ENCODE data around the gene NOCT.

Gene NOCT

DNA sequence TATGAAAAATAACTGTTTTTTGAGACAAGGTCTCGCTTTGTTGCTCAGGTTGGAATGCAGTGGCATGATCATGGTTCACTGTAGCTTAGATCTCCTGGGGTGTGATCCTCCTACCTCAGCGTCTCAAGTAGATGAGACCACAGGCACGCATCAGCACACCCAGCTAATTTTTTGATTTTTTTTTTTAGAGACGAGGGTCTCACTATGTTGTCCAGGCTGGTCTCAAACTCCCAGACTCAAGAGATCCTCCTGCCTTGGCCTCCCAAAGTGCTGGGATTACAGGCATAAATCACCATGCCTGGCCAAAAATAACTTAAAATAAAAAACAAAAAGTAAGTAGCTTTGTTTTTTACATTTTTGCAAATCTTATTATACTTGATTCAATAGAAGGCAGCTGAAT, 63.3 kb downstream of the NOCT start:
- no peak for DNase-seq (ENCODE audit: low read depth, low spot score)
- no peaks in the 10 kb centered on the region for H3K27me3 ChIP-seq (ENCODE audit: control insufficient read depth, insufficient read depth, low read length)
- no CpG with 5 or more reads among the region's 4 CpGs for WGBS (ENCODE audit: insufficient coverage, insufficient read length)
- H3K27ac ChIP-seq (ENCODE audit: low read length) = no peak overlapping the region
- no peaks in the 10 kb centered on the region for H3K4me1 ChIP-seq (ENCODE audit: control insufficient read depth, insufficient read depth, low read length)
- no peak overlapping the region for H3K4me3 ChIP-seq (ENCODE audit: low read length)
- no peaks in the 10 kb centered on the region for H3K9me3 ChIP-seq (ENCODE audit: control insufficient read depth, insufficient read depth, low read length)
- H3K36me3 ChIP-seq (ENCODE audit: control insufficient read depth, insufficient read depth, low read length) = no peaks in the 10 kb centered on the region

DNA sequence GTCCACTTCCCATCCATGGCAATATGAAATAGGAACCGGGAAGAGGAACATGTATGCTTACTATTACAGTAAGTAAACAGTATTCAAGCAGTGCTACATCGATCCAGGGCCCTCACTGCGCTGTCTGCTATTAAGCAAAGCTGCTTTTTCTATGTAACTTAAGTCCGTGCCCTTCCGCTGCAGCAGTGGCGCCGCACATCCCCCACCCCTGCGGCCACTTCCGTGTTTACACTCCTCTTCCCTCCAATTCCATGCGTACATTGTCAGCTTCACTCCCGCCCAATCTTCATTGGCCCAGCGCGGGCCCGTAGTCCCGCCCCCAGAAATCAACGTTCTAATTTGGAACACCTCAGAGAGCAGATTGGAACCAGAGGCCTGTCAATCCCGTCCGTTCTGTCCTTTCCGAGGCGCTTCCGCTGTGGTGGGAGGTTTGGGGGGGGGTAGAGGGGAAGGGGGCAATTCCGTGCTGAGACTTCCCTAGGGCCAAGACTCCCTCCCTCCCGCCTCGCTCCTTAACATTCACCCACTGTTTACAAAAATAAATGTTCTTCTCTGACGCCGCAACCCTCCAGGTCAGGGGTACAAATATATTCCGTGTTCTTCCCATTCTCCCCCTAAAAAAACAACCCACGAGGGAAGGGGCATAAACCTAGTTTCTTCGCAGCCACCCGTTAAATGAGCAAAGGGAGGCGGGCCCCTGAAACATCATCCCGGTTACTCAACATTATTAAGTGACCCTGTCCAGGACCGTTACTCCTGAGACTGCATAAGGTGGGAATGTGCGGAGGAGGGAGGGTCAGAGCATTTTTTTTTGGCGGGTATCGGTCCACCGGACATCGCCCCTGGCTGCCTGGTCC, 67.4 kb downstream of the NOCT start:
- Histone ChIP-seq H3K9me3 (ENCODE audit: control insufficient read depth, insufficient read depth, low read length) (no peaks in the 10 kb centered on the region), H3K36me3 (ENCODE audit: control insufficient read depth, insufficient read depth, low read length) (no peaks in the 10 kb centered on the region), H3K27me3 (ENCODE audit: control insufficient read depth, insufficient read depth, low read length) (no peaks in the 10 kb centered on the region), H3K4me1 (ENCODE audit: control insufficient read depth, insufficient read depth, low read length) (no peaks in the 10 kb centered on the region), H3K27ac (ENCODE audit: low read length) (no peak overlapping the region), H3K4me3 (ENCODE audit: low read length) (peak overlapping the region; percentile 88; the same call in 1 of the 2 replicates)
- no CpG with 5 or more reads among the region's 38 CpGs for WGBS (ENCODE audit: insufficient coverage, insufficient read length)
- DNase-seq (ENCODE audit: low read depth, low spot score) = peak; percentile 91

DNA sequence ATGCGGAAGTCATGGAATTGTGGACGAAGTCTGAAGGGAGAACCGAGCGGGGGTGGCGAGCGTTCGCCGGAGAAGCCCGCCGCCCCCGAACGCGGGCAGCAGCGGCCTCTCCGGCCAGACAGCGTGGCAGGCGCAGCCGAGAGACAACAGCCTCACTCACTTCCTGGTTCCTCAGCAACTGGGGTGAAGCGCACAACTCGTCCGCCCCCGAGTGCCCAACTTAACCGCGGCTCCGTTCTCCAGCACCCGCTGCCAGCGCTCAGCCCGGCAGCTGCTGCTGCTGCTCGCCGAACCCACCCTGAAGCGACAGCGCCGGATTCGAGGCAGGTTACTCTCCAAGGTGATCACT, 68.0 kb downstream of the NOCT start:
- no peak for DNase-seq (ENCODE audit: low read depth, low spot score)
- WGBS (ENCODE audit: insufficient coverage, insufficient read length) = no CpG with 5 or more reads among the region's 34 CpGs
- peak overlapping the region; percentile 88 for H3K4me3 ChIP-seq (ENCODE audit: low read length)
- H3K4me1 ChIP-seq (ENCODE audit: control insufficient read depth, insufficient read depth, low read length) = no peaks in the 10 kb centered on the region
- H3K36me3 ChIP-seq (ENCODE audit: control insufficient read depth, insufficient read depth, low read length) = no peaks in the 10 kb centered on the region
- H3K27ac ChIP-seq (ENCODE audit: low read length) = no peak overlapping the region
- no peaks in the 10 kb centered on the region for H3K9me3 ChIP-seq (ENCODE audit: control insufficient read depth, insufficient read depth, low read length)
- no peaks in the 10 kb centered on the region for H3K27me3 ChIP-seq (ENCODE audit: control insufficient read depth, insufficient read depth, low read length)

DNA sequence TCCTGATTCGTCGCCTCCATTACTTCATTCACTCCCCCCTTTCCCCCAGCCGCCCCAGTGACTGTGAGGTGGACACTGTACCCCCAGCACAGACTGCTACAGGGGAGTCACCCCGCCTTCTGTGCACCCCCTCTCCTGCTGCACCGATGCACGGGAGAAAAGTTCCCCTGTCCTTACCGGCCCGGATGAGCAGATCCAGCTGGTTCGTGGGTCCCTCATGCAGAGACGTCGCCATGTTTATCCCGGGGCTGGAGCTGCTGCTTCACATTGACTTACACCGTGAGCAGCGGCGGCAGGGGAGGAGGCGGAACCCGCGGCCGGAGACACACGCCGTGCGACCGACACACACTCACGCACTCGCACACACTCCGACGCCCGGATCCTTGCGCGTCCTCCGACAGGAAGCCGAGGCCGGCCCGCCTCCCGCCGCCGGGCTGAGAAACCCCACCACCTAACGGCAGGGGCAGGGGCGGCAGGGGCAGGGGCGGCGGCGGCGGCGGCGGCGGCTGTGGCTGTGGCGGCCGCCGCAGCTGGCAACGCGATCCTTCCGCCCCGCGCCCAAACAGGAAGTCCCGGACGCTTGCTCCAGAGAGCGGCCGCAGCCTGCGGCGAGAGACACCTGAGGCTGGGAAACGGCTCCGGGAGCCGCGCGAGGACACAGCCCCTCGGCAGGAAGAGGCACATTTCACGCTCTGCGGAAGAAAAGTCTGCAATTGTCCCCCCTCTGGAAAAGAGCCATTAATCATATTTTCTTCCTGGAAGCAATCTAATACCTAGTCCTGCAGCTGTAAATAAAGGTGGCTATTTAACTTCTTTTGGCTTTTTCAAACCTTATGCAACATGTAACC, 68.6 kb downstream of the NOCT start:
- Histone ChIP-seq H3K4me3 (ENCODE audit: low read length) (peak overlapping the region; percentile 88), H3K27ac (ENCODE audit: low read length) (no peak overlapping the region), H3K27me3 (ENCODE audit: control insufficient read depth, insufficient read depth, low read length) (no peaks in the 10 kb centered on the region), H3K4me1 (ENCODE audit: control insufficient read depth, insufficient read depth, low read length) (no peaks in the 10 kb centered on the region), H3K9me3 (ENCODE audit: control insufficient read depth, insufficient read depth, low read length) (no peaks in the 10 kb centered on the region), H3K36me3 (ENCODE audit: control insufficient read depth, insufficient read depth, low read length) (no peaks in the 10 kb centered on the region)
- DNase-seq (ENCODE audit: low read depth, low spot score) = peak; percentile 71
- no CpG with 5 or more reads among the region's 68 CpGs for WGBS (ENCODE audit: insufficient coverage, insufficient read length)

DNA sequence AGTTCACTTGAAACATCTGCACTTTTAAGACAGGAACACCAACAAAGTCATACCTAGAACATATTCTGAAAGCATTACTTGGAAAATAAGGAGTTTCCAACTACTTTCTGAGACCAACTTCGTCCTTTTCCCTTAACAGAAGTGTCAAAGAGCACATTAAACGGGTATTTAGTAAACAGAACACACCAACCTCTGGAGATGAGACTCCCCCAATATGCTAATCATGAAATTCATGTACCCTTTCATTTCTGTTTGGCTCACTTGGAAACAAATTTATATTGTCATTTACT, 69.2 kb downstream of the NOCT start:
- H3K36me3 ChIP-seq (ENCODE audit: control insufficient read depth, insufficient read depth, low read length) = no peaks in the 10 kb centered on the region
- WGBS (ENCODE audit: insufficient coverage, insufficient read length) = no CpG with 5 or more reads among the region's 2 CpGs
- H3K27me3 ChIP-seq (ENCODE audit: control insufficient read depth, insufficient read depth, low read length) = no peaks in the 10 kb centered on the region
- DNase-seq (ENCODE audit: low read depth, low spot score) = no peak
- H3K9me3 ChIP-seq (ENCODE audit: control insufficient read depth, insufficient read depth, low read length) = no peaks in the 10 kb centered on the region
- H3K4me1 ChIP-seq (ENCODE audit: control insufficient read depth, insufficient read depth, low read length) = no peaks in the 10 kb centered on the region
- peak overlapping the region; percentile 88; the same call in 1 of the 2 replicates for H3K4me3 ChIP-seq (ENCODE audit: low read length)
- H3K27ac ChIP-seq (ENCODE audit: low read length) = no peak overlapping the region

DNA sequence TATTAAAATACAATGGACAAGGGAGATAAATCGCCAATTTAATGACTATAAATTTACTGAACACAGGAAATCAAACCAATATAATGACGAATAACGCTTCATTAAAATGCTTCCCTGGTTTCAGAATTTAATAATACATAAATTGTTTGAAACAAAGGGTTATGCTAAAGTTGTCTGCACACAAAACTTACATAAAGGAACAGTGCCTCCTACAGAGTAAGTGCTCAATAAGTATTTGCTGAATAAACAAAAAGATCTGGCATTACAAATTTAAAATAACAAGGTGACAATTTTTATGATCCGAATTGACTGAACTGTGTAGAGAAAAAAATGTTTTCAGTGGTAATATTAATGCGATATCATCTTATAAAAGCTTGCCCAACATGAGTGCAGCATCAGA, 69.6 kb downstream of the NOCT start:
- no peaks in the 10 kb centered on the region for H3K9me3 ChIP-seq (ENCODE audit: control insufficient read depth, insufficient read depth, low read length)
- no peak overlapping the region for H3K4me3 ChIP-seq (ENCODE audit: low read length)
- no peaks in the 10 kb centered on the region for H3K27me3 ChIP-seq (ENCODE audit: control insufficient read depth, insufficient read depth, low read length)
- no peak for DNase-seq (ENCODE audit: low read depth, low spot score)
- no peaks in the 10 kb centered on the region for H3K4me1 ChIP-seq (ENCODE audit: control insufficient read depth, insufficient read depth, low read length)
- H3K36me3 ChIP-seq (ENCODE audit: control insufficient read depth, insufficient read depth, low read length) = no peaks in the 10 kb centered on the region
- whole genome bisulfite sequencing (ENCODE audit: insufficient coverage, insufficient read length) = no CpG with 5 or more reads among the region's 5 CpGs
- H3K27ac ChIP-seq (ENCODE audit: low read length) = no peak overlapping the region

DNA sequence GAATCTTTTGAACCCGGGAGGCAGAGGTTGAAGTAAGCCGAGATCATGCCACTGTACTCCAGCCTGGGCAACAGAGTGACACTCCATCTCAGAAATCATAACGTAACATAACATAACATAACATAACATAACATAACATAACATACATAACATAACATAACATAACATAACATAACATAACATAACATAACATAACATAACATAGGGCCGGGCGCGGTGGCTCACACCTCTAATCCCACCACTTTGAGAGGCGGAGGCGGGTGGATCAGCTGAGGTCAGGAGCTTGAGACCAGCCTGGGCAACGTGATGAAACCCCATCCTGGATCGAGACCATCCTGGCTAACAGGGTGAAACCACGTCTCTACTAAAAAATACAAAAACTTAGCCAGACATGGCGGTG, 76.7 kb downstream of the NOCT start:
- H3K9me3 ChIP-seq (ENCODE audit: control insufficient read depth, insufficient read depth, low read length) = no peaks in the 10 kb centered on the region
- H3K4me1 ChIP-seq (ENCODE audit: control insufficient read depth, insufficient read depth, low read length) = no peaks in the 10 kb centered on the region
- no peaks in the 10 kb centered on the region for H3K36me3 ChIP-seq (ENCODE audit: control insufficient read depth, insufficient read depth, low read length)
- WGBS (ENCODE audit: insufficient coverage, insufficient read length) = no CpG with 5 or more reads among the region's 12 CpGs
- H3K27me3 ChIP-seq (ENCODE audit: control insufficient read depth, insufficient read depth, low read length) = no peaks in the 10 kb centered on the region
- no peak overlapping the region for H3K27ac ChIP-seq (ENCODE audit: low read length)
- no peak for DNase-seq (ENCODE audit: low read depth, low spot score)
- H3K4me3 ChIP-seq (ENCODE audit: low read length) = no peak overlapping the region
